Kidney (tissue), 14 donors: ENCODE results near the gene MCIDAS. TPM values are rescaled to one million over a fixed set of nuclear protein-coding genes. Genes with fewer than 3 reads are reported as not detected.

ENCODE experiments used
- DNase-seq, 5 donors: peaks; one replicate each; pipeline ENCODE4 v3.0.0-alpha.2; 2013 to 2020
- FAIRE-seq: peaks from 2 replicates; lab custom pipeline; 2012; peaks lifted over from hg19 to GRCh38; lab: Jason Lieb, UNC
- H3K27ac ChIP-seq, 2 donors: one replicate each; pipeline ENCODE4 v1.7.0; 2013; ENCODE audit warnings: low read depth in 2 of 2, low read length in 2 of 2, inconsistent platforms in 1 of 2
- H3K27me3 ChIP-seq: one replicate; pipeline ENCODE4 v1.7.1; 2013; ENCODE audit warnings: low read length, inconsistent platforms; ENCODE audit not compliant: control insufficient read depth, insufficient read depth
- H3K36me3 ChIP-seq, 3 donors: one replicate each; pipeline versions ENCODE4 v1.7.0 to v1.7.1; 2013; ENCODE audit warnings: low read length in 3 of 3, control low read depth in 1 of 3, inconsistent platforms in 1 of 3; ENCODE audit not compliant: insufficient read depth in 3 of 3, control insufficient read depth in 2 of 3
- H3K4me1 ChIP-seq, 3 donors: one replicate each; pipeline versions ENCODE4 v1.7.0 to v1.7.1; 2013; ENCODE audit warnings: low read length in 3 of 3, inconsistent platforms in 1 of 3, low read depth in 1 of 3; ENCODE audit not compliant: control insufficient read depth in 2 of 3, insufficient read depth in 2 of 3
- H3K4me3 ChIP-seq, 3 donors: one replicate each; pipeline versions ENCODE4 v1.7.0 to v1.8.1; 2013; ENCODE audit warnings: low read length in 3 of 3, control low read depth in 1 of 3, inconsistent platforms in 1 of 3
- H3K9ac ChIP-seq, 3 donors: one replicate each; pipeline versions ENCODE4 v1.7.0 to v1.7.1; 2013; ENCODE audit warnings: low read length in 3 of 3, control low read depth in 1 of 3, inconsistent platforms in 1 of 3
- H3K9me3 ChIP-seq, 3 donors: one replicate each; pipeline versions ENCODE4 v1.7.0 to v1.7.1; 2013; ENCODE audit warnings: low read length in 3 of 3, control low read depth in 1 of 3, inconsistent platforms in 1 of 3; ENCODE audit not compliant: control insufficient read depth in 2 of 3, insufficient read depth in 1 of 3
- intact Hi-C: fragments of 100-400 bp; cut with DNase I; formaldehyde crosslinking; loops from one replicate; pipeline ENCODE4 v1.11.1; 2022
- polyA plus RNA-seq: library from polyadenylated mRNA; stranded (reverse); fragments of 350-450 nt; fragmentation: Illumina TruSeq; extraction: RNeasy Lipid Tissue Mini Kit (QIAGEN cat#74804); gene quantifications from one replicate; pipeline ENCODE4 v1.2.3, GENCODE V29; 2014; ENCODE audit warnings: low read depth, low replicate concordance; ENCODE audit not compliant: insufficient read depth
- total RNA-seq: library from RNA; stranded (reverse); fragmentation: NEBNext Ultra II Directional; extraction: Animal tissue kit (Norgen Biotek cat#: 25700); gene quantifications from one replicate; pipeline ENCODE4 v1.2.1, GENCODE V29; 2021
- TF ChIP-seq, protein P1 (sequence below): IDR thresholded peaks from 3 replicates; pipeline ENCODE4 v1.5.1; 2012; ENCODE audit warnings: mild to moderate bottlenecking, moderate library complexity, borderline replicate concordance; ENCODE audit not compliant: insufficient read depth; ENCODE audit errors: extremely low read depth
- donor health status: control.
- donor health status: control.
- donor health status: control.
- donor health status: control.
- donor health status: control.
- donor health status: DM: yes; HTN: yes; CAD: no.
- donor health status: Normal renal cell carcinoma (clear cell type).

MCIDAS gene
- total and polyA plus RNA-seq, 2 donors from 2014 or later, result 0.13 TPM; not detected in 1

GRCh38 chr5:55188656-55189540, 38.2 kb downstream of the MCIDAS start:
- no peak overlapping the region for H3K27ac ChIP-seq
- no peak for DNase-seq
- peaks cover 2% of the 10 kb centered on the region for H3K27me3 ChIP-seq
- no peak for FAIRE-seq
- TF ChIP-seq, protein P1, sequence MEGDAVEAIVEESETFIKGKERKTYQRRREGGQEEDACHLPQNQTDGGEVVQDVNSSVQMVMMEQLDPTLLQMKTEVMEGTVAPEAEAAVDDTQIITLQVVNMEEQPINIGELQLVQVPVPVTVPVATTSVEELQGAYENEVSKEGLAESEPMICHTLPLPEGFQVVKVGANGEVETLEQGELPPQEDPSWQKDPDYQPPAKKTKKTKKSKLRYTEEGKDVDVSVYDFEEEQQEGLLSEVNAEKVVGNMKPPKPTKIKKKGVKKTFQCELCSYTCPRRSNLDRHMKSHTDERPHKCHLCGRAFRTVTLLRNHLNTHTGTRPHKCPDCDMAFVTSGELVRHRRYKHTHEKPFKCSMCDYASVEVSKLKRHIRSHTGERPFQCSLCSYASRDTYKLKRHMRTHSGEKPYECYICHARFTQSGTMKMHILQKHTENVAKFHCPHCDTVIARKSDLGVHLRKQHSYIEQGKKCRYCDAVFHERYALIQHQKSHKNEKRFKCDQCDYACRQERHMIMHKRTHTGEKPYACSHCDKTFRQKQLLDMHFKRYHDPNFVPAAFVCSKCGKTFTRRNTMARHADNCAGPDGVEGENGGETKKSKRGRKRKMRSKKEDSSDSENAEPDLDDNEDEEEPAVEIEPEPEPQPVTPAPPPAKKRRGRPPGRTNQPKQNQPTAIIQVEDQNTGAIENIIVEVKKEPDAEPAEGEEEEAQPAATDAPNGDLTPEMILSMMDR, result no peak
- intact Hi-C loops, result no loop called here
- no peaks in the 10 kb centered on the region for H3K36me3 ChIP-seq
- H3K9ac ChIP-seq, result no peak overlapping the region
- H3K4me1 ChIP-seq, result no peaks in the 10 kb centered on the region
- H3K9me3 ChIP-seq, result no peaks in the 10 kb centered on the region
- H3K4me3 ChIP-seq, result no peak overlapping the region

DNA sequence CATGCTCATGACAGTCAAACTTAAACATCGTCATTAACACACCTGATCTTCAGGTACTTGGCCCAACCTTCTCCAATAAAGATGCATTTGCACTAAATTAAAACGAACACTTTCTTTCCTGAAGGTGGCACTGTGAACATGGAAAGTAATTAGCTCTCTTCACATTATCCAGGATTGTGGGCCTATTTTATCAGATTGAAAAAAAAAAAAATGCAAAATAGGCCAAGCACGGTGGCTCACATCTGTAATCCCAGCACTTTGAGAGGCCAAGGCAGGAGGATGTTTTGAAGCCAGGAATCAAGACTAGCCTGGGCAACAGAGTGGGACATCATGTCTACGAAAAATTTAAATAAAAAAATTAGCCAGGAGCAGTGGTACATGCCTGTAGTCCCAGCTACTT, 39.7 kb downstream of the MCIDAS start:
- Histone ChIP-seq H3K4me3 (no peak overlapping the region), H3K27ac (no peak overlapping the region), H3K36me3 (no peaks in the 10 kb centered on the region), H3K27me3 (peaks cover 2% of the 10 kb centered on the region), H3K4me1 (no peaks in the 10 kb centered on the region), H3K9me3 (no peaks in the 10 kb centered on the region), H3K9ac (no peak overlapping the region)
- TF ChIP-seq, protein P1, result peak; percentile 24
- peak in 2 of 5 donors; percentile 39 to 46 for DNase-seq
- no peak for FAIRE-seq
- intact Hi-C loops, result no loop called here

GRCh38 chr5:55180016-55180415, 47.1 kb downstream of the MCIDAS start:
- Histone ChIP-seq H3K4me1 (peaks cover 0 to 5% (median 0%) of the 10 kb centered on the region in 3 donors), H3K4me3 (no peak overlapping the region), H3K36me3 (no peaks in the 10 kb centered on the region), H3K9me3 (no peaks in the 10 kb centered on the region), H3K27me3 (peaks cover 26% of the 10 kb centered on the region), H3K27ac (no peak overlapping the region), H3K9ac (no peak overlapping the region)
- intact Hi-C loops, result no loop called here
- no peak for DNase-seq
- no peak for FAIRE-seq
- TF ChIP-seq, protein P1, result no peak
